Esophagus squamous epithelium (tissue), 5 donors: ENCODE data around the gene MIER2. TPM values are rescaled to one million over a fixed set of nuclear protein-coding genes. Genes with fewer than 3 reads are reported as not detected.
A peak's percentile ranks its signal among the peaks of the same experiment; 100 is the strongest.

ENCODE experiments used
- DNase-seq: peaks from one replicate; lab custom pipeline; 2025; lab: John Stamatoyannopoulos, UW
- H3K27ac ChIP-seq, 4 donors: fragments of 200-600 bp; sonication (generic); one replicate each; pipeline ENCODE4 v1.5.1; 2016 to 2019; ENCODE audit warnings: mild to moderate bottlenecking in 1 of 4
- H3K27me3 ChIP-seq, 4 donors: fragments of 200-600 bp; sonication (generic); 1 replicate in 3 of 4; 2 replicates in 1 of 4; pipeline versions ENCODE4 v1.5.1 to v1.6.0; 2017 to 2021; ENCODE audit warnings: antibody characterized with exemption in 1 of 4
- H3K36me3 ChIP-seq, 3 donors: fragments of 200-600 bp; sonication (generic); one replicate each; pipeline ENCODE4 v1.5.1; 2016 to 2019
- H3K4me1 ChIP-seq, 3 donors: fragments of 200-600 bp; sonication (generic); one replicate each; pipeline ENCODE4 v1.5.1; 2017 to 2019
- H3K4me3 ChIP-seq, 4 donors: fragments of 200-600 bp; sonication (generic); 1 replicate in 3 of 4; 2 replicates in 1 of 4; pipeline ENCODE4 v1.5.1; 2016 to 2019; ENCODE audit warnings: mild to moderate bottlenecking in 2 of 4, moderate library complexity in 1 of 4
- H3K9me3 ChIP-seq, 3 donors: fragments of 200-600 bp; sonication (generic); one replicate each; pipeline ENCODE4 v1.5.1; 2016 to 2019
- POLR2A ChIP-seq, 4 donors: fragments of 450-650 bp; IDR thresholded peaks; one replicate each; pipeline ENCODE4 v1.6.1; 2017; ENCODE audit warnings: antibody characterized with exemption in 4 of 4, mild to moderate bottlenecking in 4 of 4, moderate library complexity in 3 of 4
- WGBS, 2 donors: methylation state at CpG; one replicate each; pipeline ENCODE4 v1.1.5; 2018; 5-methylcytosine and 5-hydroxymethylcytosine counted together
- intact Hi-C: fragments of 100-400 bp; cut with DNase I; formaldehyde crosslinking; loops from one replicate; pipeline ENCODE4 v1.15.0; 2022
- total RNA-seq, 4 donors: library from RNA; depleted of rRNA; stranded (reverse); fragments of >200 nt; gene quantifications; one replicate each; pipeline ENCODE4 v1.1.0, GENCODE V29; 2016
- TF ChIP-seq, protein P1 (sequence below), 6 experiments: fragments of 450-650 bp in 4 of 6; fragments of 200-600 bp in 2 of 6; sonication (generic) in 2 of 6; IDR thresholded peaks; one replicate each; pipeline ENCODE4 v1.5.1; 2016 to 2019; ENCODE audit warnings: antibody characterized with exemption in 6 of 6, mild to moderate bottlenecking in 4 of 6, moderate library complexity in 4 of 6
- donor health status: DM: yes; HTN: yes; CAD: no.

The MIER2 gene
- total RNA-seq, 4 donors from 2014 or later = 11.7 to 31.5 (median 14.9) TPM

- WGBS, 2 donors = 34 to 59% methylated on average over 4 of the region's 4 CpGs
- no peak for TF ChIP-seq POLR2A (IDR thresholded peaks at IDR 0.05)
- TF ChIP-seq, protein P1, sequence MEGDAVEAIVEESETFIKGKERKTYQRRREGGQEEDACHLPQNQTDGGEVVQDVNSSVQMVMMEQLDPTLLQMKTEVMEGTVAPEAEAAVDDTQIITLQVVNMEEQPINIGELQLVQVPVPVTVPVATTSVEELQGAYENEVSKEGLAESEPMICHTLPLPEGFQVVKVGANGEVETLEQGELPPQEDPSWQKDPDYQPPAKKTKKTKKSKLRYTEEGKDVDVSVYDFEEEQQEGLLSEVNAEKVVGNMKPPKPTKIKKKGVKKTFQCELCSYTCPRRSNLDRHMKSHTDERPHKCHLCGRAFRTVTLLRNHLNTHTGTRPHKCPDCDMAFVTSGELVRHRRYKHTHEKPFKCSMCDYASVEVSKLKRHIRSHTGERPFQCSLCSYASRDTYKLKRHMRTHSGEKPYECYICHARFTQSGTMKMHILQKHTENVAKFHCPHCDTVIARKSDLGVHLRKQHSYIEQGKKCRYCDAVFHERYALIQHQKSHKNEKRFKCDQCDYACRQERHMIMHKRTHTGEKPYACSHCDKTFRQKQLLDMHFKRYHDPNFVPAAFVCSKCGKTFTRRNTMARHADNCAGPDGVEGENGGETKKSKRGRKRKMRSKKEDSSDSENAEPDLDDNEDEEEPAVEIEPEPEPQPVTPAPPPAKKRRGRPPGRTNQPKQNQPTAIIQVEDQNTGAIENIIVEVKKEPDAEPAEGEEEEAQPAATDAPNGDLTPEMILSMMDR (IDR thresholded peaks at IDR 0.05) = no peak
- Histone ChIP-seq H3K4me3 (no peak overlapping the region), H3K27ac (peak overlapping the region in 2 of 4 donors; percentile 24 to 44), H3K27me3 (peaks cover 0 to 21% (median 0%) of the 10 kb centered on the region in 4 donors), H3K36me3 (no peaks in the 10 kb centered on the region), H3K4me1 (peaks cover 0 to 5% (median 0%) of the 10 kb centered on the region in 3 donors), H3K9me3 (peaks cover 0 to 15% (median 0%) of the 10 kb centered on the region in 3 donors)
- intact Hi-C loops = no loop called here
- DNase-seq = no peak
Observed at GRCh38 chr19:355134-355533, 10.5 kb upstream of the MIER2 start.

GRCh38 chr19:351976-352625 lies 7.5 kb upstream of the MIER2 start:
- 55 to 74% methylated on average over 18 to 19 of the region's 19 CpGs for WGBS, 2 donors
- intact Hi-C loops = no loop called here
- no peak for DNase-seq

DNA sequence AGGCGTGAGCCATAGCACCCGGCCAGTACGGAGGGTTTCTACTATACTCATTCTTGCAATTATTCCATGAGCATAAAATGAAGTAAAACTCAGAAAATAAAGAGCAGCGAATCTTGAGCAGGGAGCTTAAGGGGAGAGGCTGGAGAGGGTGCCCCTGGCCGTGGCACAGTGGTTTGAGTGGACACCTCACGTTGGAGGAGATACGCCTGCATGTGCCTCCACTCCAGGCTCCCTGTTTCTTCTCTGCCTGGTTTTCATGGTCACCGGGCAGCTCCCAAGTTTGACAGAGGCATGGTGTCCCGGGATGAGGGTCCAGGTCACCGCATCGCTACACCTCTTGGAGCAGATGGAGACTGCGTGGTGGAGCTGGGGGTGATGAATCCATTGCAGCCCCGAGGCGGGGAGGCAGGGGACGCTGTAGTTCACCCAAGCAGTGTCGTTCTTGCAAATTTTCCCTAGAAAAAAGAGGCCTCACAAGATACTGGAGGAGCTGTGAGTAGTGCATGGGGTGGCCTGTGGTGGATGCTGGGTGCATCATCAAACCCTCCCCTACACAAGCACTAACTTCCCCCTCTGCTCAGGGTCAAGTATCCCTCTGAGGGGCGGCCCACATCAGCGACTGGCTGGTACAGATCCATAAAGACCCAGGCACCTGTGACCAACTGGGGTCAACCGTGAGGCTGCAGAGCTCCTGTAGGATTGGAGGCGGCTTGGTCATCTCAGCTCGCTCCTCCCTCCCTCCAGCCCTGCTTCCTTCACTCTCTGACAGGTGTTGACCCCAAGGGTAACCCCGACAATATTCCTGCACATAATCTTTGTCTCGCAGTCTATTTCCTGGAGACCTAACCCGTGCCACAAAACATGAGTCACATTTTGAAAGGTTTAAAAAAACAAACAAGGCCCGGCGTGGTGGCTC lies 3.6 kb upstream of the MIER2 start:
- Histone ChIP-seq H3K36me3 (no peaks in the 10 kb centered on the region), H3K4me1 (peaks cover 5 to 23% (median 7%) of the 10 kb centered on the region in 3 donors), H3K9me3 (peaks cover 0 to under 1% (median 0%) of the 10 kb centered on the region in 3 donors), H3K27ac (no peak overlapping the region), H3K4me3 (no peak overlapping the region), H3K27me3 (peaks cover 0 to 25% (median 0%) of the 10 kb centered on the region in 4 donors)
- intact Hi-C loops = no loop called here
- 47 to 69% methylated on average over 13 to 17 of the region's 26 CpGs for WGBS, 2 donors
- no peak for TF ChIP-seq POLR2A (IDR thresholded peaks at IDR 0.05)
- TF ChIP-seq, protein P1 (IDR thresholded peaks at IDR 0.05) = no peak
- no peak for DNase-seq

More at GRCh38 chr19:351976-352625, 7.5 kb upstream of the MIER2 start:
- H3K36me3 ChIP-seq = no peaks in the 10 kb centered on the region
- H3K4me3 ChIP-seq = no peak overlapping the region
- peaks cover 0 to 10% (median 0%) of the 10 kb centered on the region in 3 donors for H3K4me1 ChIP-seq
- H3K27me3 ChIP-seq = peaks cover 0 to 14% (median 0%) of the 10 kb centered on the region in 4 donors
- H3K9me3 ChIP-seq = peaks cover 0 to 15% (median 0%) of the 10 kb centered on the region in 3 donors
- no peak overlapping the region for H3K27ac ChIP-seq
- no peak for TF ChIP-seq POLR2A (IDR thresholded peaks at IDR 0.05)
- TF ChIP-seq, protein P1 (IDR thresholded peaks at IDR 0.05) = no peak

- intact Hi-C loops = no loop called here
- Histone ChIP-seq H3K4me1 (peaks cover 18 to 51% (median 31%) of the 10 kb centered on the region in 3 donors), H3K9me3 (no peaks in the 10 kb centered on the region), H3K4me3 (peak overlapping the region in 3 of 4 donors; percentile 69 to 98 (median 92)), H3K27ac (no peak overlapping the region), H3K36me3 (peaks cover 0 to 6% (median 0%) of the 10 kb centered on the region in 3 donors), H3K27me3 (peaks cover 0 to 25% (median 0%) of the 10 kb centered on the region in 4 donors)
- no peak for TF ChIP-seq POLR2A (IDR thresholded peaks at IDR 0.05)
- TF ChIP-seq, protein P1 (IDR thresholded peaks at IDR 0.05) = no peak
- DNase-seq = no peak
- 60 to 72% methylated on average over 22 to 23 of the region's 23 CpGs for WGBS, 2 donors
Observed at GRCh38 chr19:345320-345879, 804 bp upstream of the MIER2 start.
